ENCODE data around the gene PTPRE.

GRCh38 chr10:128062331-128062880 is 155.5 kb downstream of the PTPRE start:
- TF ChIP-seq POLR2A (IDR thresholded peaks at IDR 0.05) = no peak
- TF ChIP-seq, protein P1, sequence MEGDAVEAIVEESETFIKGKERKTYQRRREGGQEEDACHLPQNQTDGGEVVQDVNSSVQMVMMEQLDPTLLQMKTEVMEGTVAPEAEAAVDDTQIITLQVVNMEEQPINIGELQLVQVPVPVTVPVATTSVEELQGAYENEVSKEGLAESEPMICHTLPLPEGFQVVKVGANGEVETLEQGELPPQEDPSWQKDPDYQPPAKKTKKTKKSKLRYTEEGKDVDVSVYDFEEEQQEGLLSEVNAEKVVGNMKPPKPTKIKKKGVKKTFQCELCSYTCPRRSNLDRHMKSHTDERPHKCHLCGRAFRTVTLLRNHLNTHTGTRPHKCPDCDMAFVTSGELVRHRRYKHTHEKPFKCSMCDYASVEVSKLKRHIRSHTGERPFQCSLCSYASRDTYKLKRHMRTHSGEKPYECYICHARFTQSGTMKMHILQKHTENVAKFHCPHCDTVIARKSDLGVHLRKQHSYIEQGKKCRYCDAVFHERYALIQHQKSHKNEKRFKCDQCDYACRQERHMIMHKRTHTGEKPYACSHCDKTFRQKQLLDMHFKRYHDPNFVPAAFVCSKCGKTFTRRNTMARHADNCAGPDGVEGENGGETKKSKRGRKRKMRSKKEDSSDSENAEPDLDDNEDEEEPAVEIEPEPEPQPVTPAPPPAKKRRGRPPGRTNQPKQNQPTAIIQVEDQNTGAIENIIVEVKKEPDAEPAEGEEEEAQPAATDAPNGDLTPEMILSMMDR (IDR thresholded peaks at IDR 0.05) = no peak

All from upper lobe of left lung (tissue), 4 donors.